ENCODE data around the gene C1orf52. TPM values are rescaled to one million over a fixed set of nuclear protein-coding genes. Genes with fewer than 3 reads are reported as not detected.
A peak's percentile ranks its signal among the peaks of the same experiment; 100 is the strongest.

Gene C1orf52
- total and polyA plus RNA-seq, 9 of the 15 experiments (the other 6 are each of a cell fraction or from before 2014, with no cell fraction given) = 17.0 to 38.5 (median 33.0) TPM

DNA sequence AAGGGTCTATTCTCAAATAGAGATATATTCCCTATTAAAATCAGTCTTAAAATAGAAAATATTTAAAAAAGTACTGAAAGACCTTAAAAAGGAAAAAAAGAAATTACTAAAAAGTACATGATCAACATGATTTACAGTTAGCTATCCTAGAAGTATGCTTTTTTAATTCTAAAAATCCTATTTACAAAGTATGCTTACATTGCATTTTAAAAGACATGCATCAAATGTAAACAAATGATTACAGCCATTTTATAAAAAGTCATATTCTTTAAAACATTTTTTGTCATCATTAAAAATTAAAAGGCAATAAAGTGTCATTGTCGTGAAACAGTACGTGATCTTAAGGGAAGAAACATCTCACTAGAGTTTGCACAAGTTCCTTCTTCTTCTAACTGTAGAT, 7.9 kb upstream of the C1orf52 start:
- ATAC-seq (no peak), FAIRE-seq (no peak), DNase-seq (ENCODE audit: extremely low read depth in 1 of 4, low spot score in 3 of 4) (no peak)
- Histone ChIP-seq H3K9me1 (ENCODE audit: control insufficient read depth, insufficient read depth, low read length) (no peaks in the 10 kb centered on the region), H3K36me3 (ENCODE audit: control insufficient read depth, insufficient read depth, low read length) (peaks cover 73% of the 10 kb centered on the region), H3K9ac (ENCODE audit: insufficient read depth in 1 of 2, low read depth in 2 of 2, low read length in 2 of 2) (no peak overlapping the region), H4K20me1 (replicated peaks; ENCODE audit: control insufficient read depth, insufficient read depth, low read length) (peaks cover 2% of the 10 kb centered on the region; the same call in 1 of the 2 replicates), H2AFZ (ENCODE audit: low read depth, low read length) (no peak overlapping the region), H3K4me1 (replicated peaks in 1 of 2; ENCODE audit: control insufficient read depth in 2 of 2, insufficient read depth in 2 of 2, low read length in 2 of 2) (no peaks in the 10 kb centered on the region; a peak in 1 of 5 replicates), H3K9me3 (replicated peaks; ENCODE audit: control insufficient read depth, insufficient read depth, low read depth, low read length) (no peaks in the 10 kb centered on the region), H3K27me3 (ENCODE audit: control insufficient read depth in 2 of 2, insufficient read depth in 2 of 2, low read length in 2 of 2) (no peaks in the 10 kb centered on the region), H3K27ac (ENCODE audit: extremely low read depth, low read depth, low read length) (no peak overlapping the region), H3K4me2 (ENCODE audit: insufficient read depth, low read length) (no peak overlapping the region), H3K79me2 (ENCODE audit: control insufficient read depth, insufficient read depth, low read length) (peaks cover 6% of the 10 kb centered on the region; the same call in 1 of the 3 replicates), H3K4me3 (no peak overlapping the region)
- ChIA-PET POLR2A (interaction anchor here (0.8 to 1.6 kb wide), 2 partner anchors 8 to 9 kb away, joined by 4 to 5 read pairs; partner anchors contain the start of genes BCL10 and C1orf52), CTCF (ENCODE audit: low intra/inter-chr PET ratio) (no interaction called here)
- TF ChIP-seq C11orf30 (IDR thresholded peaks at IDR 0.05; ENCODE audit: low read depth) (peak; percentile 39; the same call in 1 of the 2 replicates), BRD9 (IDR thresholded peaks at IDR 0.05; ENCODE audit: low read depth, partially characterized antibody) (no peak), ZNF316 (IDR thresholded peaks at IDR 0.05) (peak; percentile 81), SRF (CRISPR knock-in tag; IDR thresholded peaks at IDR 0.05) (no peak), GATA2 (CRISPR knock-in tag; IDR thresholded peaks at IDR 0.05) (no peak), ZNF644 (tag; IDR thresholded peaks at IDR 0.05; ENCODE audit: low read depth) (no peak), MAFK (IDR thresholded peaks at IDR 0.05; ENCODE audit: low read length) (peak; percentile 31; the same call in 1 of the 2 replicates)
- TF ChIP-seq, protein P1, sequence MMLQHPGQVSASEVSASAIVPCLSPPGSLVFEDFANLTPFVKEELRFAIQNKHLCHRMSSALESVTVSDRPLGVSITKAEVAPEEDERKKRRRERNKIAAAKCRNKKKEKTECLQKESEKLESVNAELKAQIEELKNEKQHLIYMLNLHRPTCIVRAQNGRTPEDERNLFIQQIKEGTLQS (IDR thresholded peaks at IDR 0.05) = no peak
- TF ChIP-seq, protein P1 (CRISPR knock-in tag; conservative IDR thresholded peaks at IDR 0.05) = no peak
- TF ChIP-seq, protein P2, sequence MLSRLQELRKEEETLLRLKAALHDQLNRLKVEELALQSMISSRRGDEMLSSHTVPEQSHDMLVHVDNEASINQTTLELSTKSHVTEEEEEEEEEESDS (CRISPR knock-in tag; IDR thresholded peaks at IDR 0.05) = no peak
- TF ChIP-seq, protein P3, sequence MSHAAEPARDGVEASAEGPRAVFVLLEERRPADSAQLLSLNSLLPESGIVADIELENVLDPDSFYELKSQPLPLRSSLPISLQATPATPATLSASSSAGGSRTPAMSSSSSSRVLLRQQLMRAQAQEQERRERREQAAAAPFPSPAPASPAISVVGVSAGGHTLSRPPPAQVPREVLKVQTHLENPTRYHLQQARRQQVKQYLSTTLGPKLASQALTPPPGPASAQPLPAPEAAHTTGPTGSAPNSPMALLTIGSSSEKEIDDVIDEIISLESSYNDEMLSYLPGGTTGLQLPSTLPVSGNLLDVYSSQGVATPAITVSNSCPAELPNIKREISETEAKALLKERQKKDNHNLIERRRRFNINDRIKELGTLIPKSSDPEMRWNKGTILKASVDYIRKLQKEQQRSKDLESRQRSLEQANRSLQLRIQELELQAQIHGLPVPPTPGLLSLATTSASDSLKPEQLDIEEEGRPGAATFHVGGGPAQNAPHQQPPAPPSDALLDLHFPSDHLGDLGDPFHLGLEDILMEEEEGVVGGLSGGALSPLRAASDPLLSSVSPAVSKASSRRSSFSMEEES (CRISPR knock-in tag; IDR thresholded peaks at IDR 0.05) = no peak
- TF ChIP-seq, protein P4, sequence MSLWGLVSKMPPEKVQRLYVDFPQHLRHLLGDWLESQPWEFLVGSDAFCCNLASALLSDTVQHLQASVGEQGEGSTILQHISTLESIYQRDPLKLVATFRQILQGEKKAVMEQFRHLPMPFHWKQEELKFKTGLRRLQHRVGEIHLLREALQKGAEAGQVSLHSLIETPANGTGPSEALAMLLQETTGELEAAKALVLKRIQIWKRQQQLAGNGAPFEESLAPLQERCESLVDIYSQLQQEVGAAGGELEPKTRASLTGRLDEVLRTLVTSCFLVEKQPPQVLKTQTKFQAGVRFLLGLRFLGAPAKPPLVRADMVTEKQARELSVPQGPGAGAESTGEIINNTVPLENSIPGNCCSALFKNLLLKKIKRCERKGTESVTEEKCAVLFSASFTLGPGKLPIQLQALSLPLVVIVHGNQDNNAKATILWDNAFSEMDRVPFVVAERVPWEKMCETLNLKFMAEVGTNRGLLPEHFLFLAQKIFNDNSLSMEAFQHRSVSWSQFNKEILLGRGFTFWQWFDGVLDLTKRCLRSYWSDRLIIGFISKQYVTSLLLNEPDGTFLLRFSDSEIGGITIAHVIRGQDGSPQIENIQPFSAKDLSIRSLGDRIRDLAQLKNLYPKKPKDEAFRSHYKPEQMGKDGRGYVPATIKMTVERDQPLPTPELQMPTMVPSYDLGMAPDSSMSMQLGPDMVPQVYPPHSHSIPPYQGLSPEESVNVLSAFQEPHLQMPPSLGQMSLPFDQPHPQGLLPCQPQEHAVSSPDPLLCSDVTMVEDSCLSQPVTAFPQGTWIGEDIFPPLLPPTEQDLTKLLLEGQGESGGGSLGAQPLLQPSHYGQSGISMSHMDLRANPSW (CRISPR knock-in tag; IDR thresholded peaks at IDR 0.05) = no peak
- WGBS (ENCODE audit: insufficient coverage, low coverage, missing lambda C conversion rate) = 95% methylated on average over 2 of the region's 2 CpGs
- BruUV-seq (replicated peaks) = no TSS peak
- in situ Hi-C loops (cut with MboI) = no loop called here
- intact Hi-C loops (cut with micrococcal nuclease) = no loop called here
